GM19035 (cell line): ENCODE data around the gene LSM14A.
A peak's percentile ranks its signal among the peaks of the same experiment; 100 is the strongest.

Experiments used
- ATAC-seq: cut with Tn5 transposase; IDR thresholded peaks from one replicate; pipeline ENCODE4 v1.9.1; 2021; ENCODE audit not compliant: unreplicated experiment

LSM14A gene

GRCh38 chr19:34254046-34254697, 81.9 kb downstream of the LSM14A start, which contains the start of gene GARRE1:
Gene GARRE1 (plus strand): TSS chr19:34254554. CDS start chr19:34300474, 45,920 bp downstream.
- ATAC-seq = peak; percentile 93

- ATAC-seq = peak; percentile 60
These were observed 82.6 kb downstream of the LSM14A start for GRCh38 chr19:34254698-34255432.

- ATAC-seq = no peak
These were observed 83.2 kb downstream of the LSM14A start for GRCh38 chr19:34255546-34255945.

GRCh38 chr19:34256835-34257558, 84.7 kb downstream of the LSM14A start:
- ATAC-seq = no peak

GRCh38 chr19:34257559-34257924, 85.2 kb downstream of the LSM14A start:
- no peak for ATAC-seq

GRCh38 chr19:34259367-34260095, 87.2 kb downstream of the LSM14A start:
- ATAC-seq = no peak

GRCh38 chr19:34260771-34261173, 88.5 kb downstream of the LSM14A start:
- ATAC-seq = no peak

GRCh38 chr19:34261334-34262109, 89.2 kb downstream of the LSM14A start:
- no peak for ATAC-seq

- no peak for ATAC-seq
These were observed 91.5 kb downstream of the LSM14A start for GRCh38 chr19:34263745-34264237.

- no peak for ATAC-seq
These were observed 92.9 kb downstream of the LSM14A start for GRCh38 chr19:34265221-34265650.

GRCh38 chr19:34269081-34269480, 96.8 kb downstream of the LSM14A start:
- no peak for ATAC-seq

- peak; percentile 22 for ATAC-seq
These were observed 97.2 kb downstream of the LSM14A start for GRCh38 chr19:34269489-34269888.

- ATAC-seq = peak; percentile 85
These were observed 97.8 kb downstream of the LSM14A start for GRCh38 chr19:34269968-34270621.

GRCh38 chr19:34273121-34273520, 100.8 kb downstream of the LSM14A start:
- ATAC-seq = no peak

- no peak for ATAC-seq
These were observed 102.1 kb downstream of the LSM14A start for GRCh38 chr19:34274284-34274826.

GRCh38 chr19:34274827-34275625, 102.7 kb downstream of the LSM14A start:
- ATAC-seq = no peak

- no peak for ATAC-seq
These were observed 103.4 kb downstream of the LSM14A start for GRCh38 chr19:34275705-34276104.

GRCh38 chr19:34276614-34277013, 104.3 kb downstream of the LSM14A start:
- no peak for ATAC-seq

GRCh38 chr19:34277244-34277643, 104.9 kb downstream of the LSM14A start:
- no peak for ATAC-seq
